Suprapubic skin (tissue), 4 donors: ENCODE data around the gene BCL11A.

ENCODE experiments used
- EP300 ChIP-seq: sonication (generic); formaldehyde crosslinking; IDR thresholded peaks from one replicate; pipeline ENCODE4 v1.6.1; 2017; ENCODE audit warnings: antibody characterized with exemption
- POLR2A ChIP-seq, 2 donors: fragments of 450-650 bp; IDR thresholded peaks; one replicate each; pipeline ENCODE4 v1.6.1; 2017; ENCODE audit warnings: antibody characterized with exemption in 2 of 2, mild to moderate bottlenecking in 2 of 2, moderate library complexity in 2 of 2
- POLR2AphosphoS5 ChIP-seq, 3 donors: sonication (generic); formaldehyde crosslinking; IDR thresholded peaks; one replicate each; pipeline ENCODE4 v1.6.1; 2017; ENCODE audit warnings: antibody characterized with exemption in 3 of 3
- TF ChIP-seq, protein P1 (sequence below), 2 donors: fragments of 200-600 bp in 1 of 2; fragments of 450-650 bp in 1 of 2; sonication (generic) in 1 of 2; IDR thresholded peaks; one replicate each; pipeline ENCODE4 v1.5.1; 2016 to 2019; ENCODE audit warnings: antibody characterized with exemption in 2 of 2, mild to moderate bottlenecking in 1 of 2, moderate library complexity in 1 of 2

DNA sequence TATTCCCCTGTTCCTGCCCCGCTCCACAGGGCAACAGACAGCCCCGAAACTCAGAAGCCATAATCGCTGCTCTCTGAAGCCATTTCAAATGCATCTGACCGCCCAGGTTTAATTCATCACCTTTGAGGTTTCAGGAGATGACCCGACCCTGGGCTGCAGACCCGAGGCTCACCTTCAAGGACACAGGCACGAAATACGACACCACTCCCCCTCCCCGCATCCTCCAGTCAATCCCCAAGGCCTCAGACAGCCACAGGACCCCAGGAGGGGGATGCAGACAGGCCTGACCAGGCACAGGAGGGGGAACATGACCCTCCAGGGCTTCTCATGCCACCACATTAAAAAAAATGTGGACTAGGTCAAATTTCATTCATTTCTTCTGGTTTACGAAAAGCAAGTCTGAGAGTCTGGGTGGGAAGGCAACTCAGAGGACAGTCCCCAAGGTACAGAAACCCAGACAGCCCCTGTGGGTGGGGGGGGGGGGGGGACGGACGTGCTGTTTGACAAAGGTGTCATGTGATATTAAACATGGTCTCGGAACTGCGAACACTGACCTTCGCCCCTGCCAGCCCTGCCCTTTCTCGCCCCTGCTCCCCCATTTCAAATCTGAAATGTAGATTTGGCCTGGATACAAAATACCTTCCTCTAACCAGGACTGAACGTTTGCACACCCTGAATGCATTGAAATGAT, 142.9 kb downstream of the BCL11A start:
- TF ChIP-seq POLR2A (IDR thresholded peaks at IDR 0.05) (no peak), POLR2AphosphoS5 (IDR thresholded peaks at IDR 0.05) (no peak), EP300 (no peak)
- TF ChIP-seq, protein P1, sequence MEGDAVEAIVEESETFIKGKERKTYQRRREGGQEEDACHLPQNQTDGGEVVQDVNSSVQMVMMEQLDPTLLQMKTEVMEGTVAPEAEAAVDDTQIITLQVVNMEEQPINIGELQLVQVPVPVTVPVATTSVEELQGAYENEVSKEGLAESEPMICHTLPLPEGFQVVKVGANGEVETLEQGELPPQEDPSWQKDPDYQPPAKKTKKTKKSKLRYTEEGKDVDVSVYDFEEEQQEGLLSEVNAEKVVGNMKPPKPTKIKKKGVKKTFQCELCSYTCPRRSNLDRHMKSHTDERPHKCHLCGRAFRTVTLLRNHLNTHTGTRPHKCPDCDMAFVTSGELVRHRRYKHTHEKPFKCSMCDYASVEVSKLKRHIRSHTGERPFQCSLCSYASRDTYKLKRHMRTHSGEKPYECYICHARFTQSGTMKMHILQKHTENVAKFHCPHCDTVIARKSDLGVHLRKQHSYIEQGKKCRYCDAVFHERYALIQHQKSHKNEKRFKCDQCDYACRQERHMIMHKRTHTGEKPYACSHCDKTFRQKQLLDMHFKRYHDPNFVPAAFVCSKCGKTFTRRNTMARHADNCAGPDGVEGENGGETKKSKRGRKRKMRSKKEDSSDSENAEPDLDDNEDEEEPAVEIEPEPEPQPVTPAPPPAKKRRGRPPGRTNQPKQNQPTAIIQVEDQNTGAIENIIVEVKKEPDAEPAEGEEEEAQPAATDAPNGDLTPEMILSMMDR (IDR thresholded peaks at IDR 0.05), result no peak
